Heart right ventricle (tissue), 16 donors: ENCODE data around the gene LTB4R. TPM values are rescaled to one million over a fixed set of nuclear protein-coding genes. Genes with fewer than 3 reads are reported as not detected.
A peak's percentile ranks its signal among the peaks of the same experiment; 100 is the strongest.

Experiments
- ATAC-seq, 8 donors: fragments of 200-7000 bp; cut with Tn5 transposase; one replicate each; pipeline ENCODE4 v1.9.1; 2020; ENCODE audit warnings: mild to moderate bottlenecking in 8 of 8, moderate library complexity in 8 of 8, moderate number of reproducible peaks in 1 of 8
- DNase-seq, 2 donors: peaks; one replicate each; pipeline ENCODE4 v3.0.0-alpha.2; 2020
- H3K27ac ChIP-seq, 10 donors: fragments of 200-600 bp; sonication (generic) in 2 of 10; one replicate each; pipeline versions ENCODE4 v1.5.0 to v1.8.0; 2020 to 2022; ENCODE audit warnings: mild to moderate bottlenecking in 3 of 10
- H3K27me3 ChIP-seq, 7 donors: fragments of 200-600 bp; one replicate each; pipeline ENCODE4 v1.8.0; 2021 to 2022; ENCODE audit warnings: mild to moderate bottlenecking in 2 of 7
- H3K36me3 ChIP-seq, 9 donors: fragments of 200-600 bp; sonication (generic) in 1 of 9; one replicate each; pipeline versions ENCODE4 v1.5.0 to v1.8.0; 2020 to 2022; ENCODE audit warnings: mild to moderate bottlenecking in 2 of 9
- H3K4me1 ChIP-seq, 9 donors: fragments of 200-600 bp; sonication (generic) in 1 of 9; one replicate each; pipeline versions ENCODE4 v1.5.0 to v1.8.0; 2020 to 2022; ENCODE audit warnings: mild to moderate bottlenecking in 4 of 9
- H3K4me3 ChIP-seq, 10 donors: fragments of 200-600 bp; sonication (generic) in 2 of 10; one replicate each; pipeline versions ENCODE4 v1.5.0 to v1.8.0; 2020 to 2022; ENCODE audit warnings: mild to moderate bottlenecking in 7 of 10, moderate library complexity in 2 of 10
- H3K9me3 ChIP-seq, 11 donors: fragments of 200-600 bp in 10 of 11; sonication (generic) in 2 of 11; one replicate each; pipeline versions ENCODE4 v1.5.0 to v1.8.0; 2013 to 2022; ENCODE audit warnings: mild to moderate bottlenecking in 2 of 11, control low read depth in 1 of 11, moderate library complexity in 1 of 11
- CTCF ChIP-seq, 9 donors: fragments of 200-600 bp; sonication (generic) in 2 of 9; IDR thresholded peaks; one replicate each; pipeline versions ENCODE4 v1.5.0 to v1.8.0; 2021 to 2022; ENCODE audit warnings: antibody characterized with exemption in 9 of 9, mild to moderate bottlenecking in 5 of 9, moderate library complexity in 1 of 9
- WGBS, 2 donors: extraction: QIAGEN DNeasy Blood & Tissue Kit; methylation state at CpG; one replicate each; pipeline ENCODE4 v1.1.7; 2013; ENCODE audit warnings: inconsistent platforms in 1 of 2; 5-methylcytosine and 5-hydroxymethylcytosine counted together
- intact Hi-C, 10 donors: fragments of 100-400 bp; cut with DNase I; formaldehyde crosslinking; loops; one replicate each; pipeline versions ENCODE4 v1.11.1 to v1.14.2; 2022
- polyA plus RNA-seq, 2 donors: library from polyadenylated mRNA; stranded (reverse); fragments of 200-250 nt; gene quantifications; one replicate each; pipeline ENCODE4 v1.2.3, GENCODE V29; 2013
- total RNA-seq, 10 donors: library from RNA; stranded (reverse); fragmentation: NEBNext Ultra II Directional in 3 of 10; extraction: Animal tissue kit (Norgen Biotek cat#: 25700) in 3 of 10; gene quantifications; one replicate each; pipeline versions ENCODE4 v1.2.1 to v1.2.4, GENCODE V29; 2021 to 2023
- donor health status: Arrhythmogenic right ventricular cardiomyopathy.
- donor health status: ischemic (EF 13 %, LVEDD 7.1; RV severe dilation, severe dysfunction).
- donor health status: healthy with polysubstance abuse.
- donor health status: DM: no; HTN: yes; CAD: no.
- donor health status: DM: no; HTN: no; CAD: no.
- donor health status: ischemic (EF 25% LVEDD 6.9; RV normal size, moderate dysfunction).
- donor health status: ischemic (EF 25% LVEDD 5.7; RV mildly dilated, moderate dysfunction).
- donor health status: healthy.
- donor health status: DM: yes; HTN: yes; CAD: no.
- donor health status: Ischemic cardiomyopathy.
- donor health status: ischemic (EF 35%, LVEDD 5.7; RV mildly dilated, moderate dysfunction).
- donor health status: nonischemic (EF 11% LVEDD 7.7; RV severe dilation, severe dysfunction).
- donor health status: DM: yes; HTN: yes; CAD: no.
- donor health status: PGD.
- donor health status: ischemic (EF 29% LVEDD 5.4; RV normal size, mild dysfunction).
- donor health status: nonischemic (EF 23%, LVEDD 6.1; RV moderate dilation, normal function).

The LTB4R gene
- total and polyA plus RNA-seq, 12 donors: 0.76 to 3.7 (median 2.0) TPM

GRCh38 chr14:24314377-24315193 is 3.3 kb downstream of the LTB4R start:
- intact Hi-C loops: loop anchor here in 1 of 10 donors (5.0 kb wide), 2 partner anchors 123 to 302 kb away; no protein-coding TSS in a partner anchor
- peaks cover 20 to 96% (median 72%) of the 10 kb centered on the region in 9 donors for H3K4me1 ChIP-seq
- H3K27ac ChIP-seq: peak overlapping the region in 8 of 10 donors; percentile 3 to 95 (median 83)
- no peak for DNase-seq
- peaks cover 0 to 20% (median 0%) of the 10 kb centered on the region in 9 donors for H3K36me3 ChIP-seq
- no peaks in the 10 kb centered on the region for H3K9me3 ChIP-seq
- no peak for ATAC-seq
- H3K27me3 ChIP-seq: peaks cover 0 to 34% (median 4%) of the 10 kb centered on the region in 7 donors
- no peak for TF ChIP-seq CTCF (IDR thresholded peaks at IDR 0.05)
- WGBS, 2 donors: 73 to 83% methylated on average over 5 of the region's 5 CpGs
- peak overlapping the region in 1 of 10 donors; percentile 36 for H3K4me3 ChIP-seq

GRCh38 chr14:24315243-24315806 is 4.0 kb downstream of the LTB4R start:
- 79% methylated on average over 10 of the region's 10 CpGs for WGBS, 2 donors
- ATAC-seq (no peak), DNase-seq (no peak)
- TF ChIP-seq CTCF (IDR thresholded peaks at IDR 0.05): no peak
- no peaks in the 10 kb centered on the region for H3K9me3 ChIP-seq
- intact Hi-C loops: loop anchor here in 1 of 10 donors (5.0 kb wide), 1 partner anchor 122 kb away; no protein-coding TSS in a partner anchor
- peaks cover 0 to 38% (median 4%) of the 10 kb centered on the region in 7 donors for H3K27me3 ChIP-seq
- H3K27ac ChIP-seq: peak overlapping the region in 9 of 10 donors; percentile 50 to 88 (median 72)
- H3K4me3 ChIP-seq: peak overlapping the region in 2 of 10 donors; percentile 21 to 36
- peaks cover 0 to 28% (median 0%) of the 10 kb centered on the region in 9 donors for H3K36me3 ChIP-seq
- peaks cover 13 to 88% (median 65%) of the 10 kb centered on the region in 9 donors for H3K4me1 ChIP-seq

- H3K4me3 ChIP-seq: peak overlapping the region in 5 of 10 donors; percentile 6 to 36 (median 20)
- WGBS, 2 donors: 32 to 33% methylated on average over 64 to 70 of the region's 70 CpGs
- peak overlapping the region in 9 of 10 donors; percentile 50 to 88 (median 72) for H3K27ac ChIP-seq
- no peaks in the 10 kb centered on the region for H3K9me3 ChIP-seq
- TF ChIP-seq CTCF (IDR thresholded peaks at IDR 0.05): peak in 7 of 9 donors; percentile 27 to 63 (median 42)
- ATAC-seq (peak; percentile 53 to 76 (median 66)), DNase-seq (peak; percentile 56 to 67)
- peaks cover 11 to 82% (median 61%) of the 10 kb centered on the region in 9 donors for H3K4me1 ChIP-seq
- intact Hi-C loops: loop anchor here in 1 of 10 donors (5.0 kb wide), 1 partner anchor 121 kb away; no protein-coding TSS in a partner anchor
- peaks cover 0 to 34% (median 0%) of the 10 kb centered on the region in 9 donors for H3K36me3 ChIP-seq
- H3K27me3 ChIP-seq: peaks cover 0 to 38% (median 4%) of the 10 kb centered on the region in 7 donors
Observed at GRCh38 chr14:24315807-24316596, 4.7 kb downstream of the LTB4R start.
